ENCODE results near the gene FN1.

- TF ChIP-seq POLR2A (IDR thresholded peaks at IDR 0.05) = no peak
- TF ChIP-seq CTCF (IDR thresholded peaks at IDR 0.05) = no peak
Observed at GRCh38 chr2:215377283-215377682, 58.6 kb downstream of the FN1 start.

Data from body of pancreas (tissue), 4 donors.